ENCODE data around the gene SUN5. TPM values are rescaled to one million over a fixed set of nuclear protein-coding genes. Genes with fewer than 3 reads are reported as not detected.
A peak's percentile ranks its signal among the peaks of the same experiment; 100 is the strongest.

Gene SUN5
- total RNA-seq, 1 donor = not detected

DNA sequence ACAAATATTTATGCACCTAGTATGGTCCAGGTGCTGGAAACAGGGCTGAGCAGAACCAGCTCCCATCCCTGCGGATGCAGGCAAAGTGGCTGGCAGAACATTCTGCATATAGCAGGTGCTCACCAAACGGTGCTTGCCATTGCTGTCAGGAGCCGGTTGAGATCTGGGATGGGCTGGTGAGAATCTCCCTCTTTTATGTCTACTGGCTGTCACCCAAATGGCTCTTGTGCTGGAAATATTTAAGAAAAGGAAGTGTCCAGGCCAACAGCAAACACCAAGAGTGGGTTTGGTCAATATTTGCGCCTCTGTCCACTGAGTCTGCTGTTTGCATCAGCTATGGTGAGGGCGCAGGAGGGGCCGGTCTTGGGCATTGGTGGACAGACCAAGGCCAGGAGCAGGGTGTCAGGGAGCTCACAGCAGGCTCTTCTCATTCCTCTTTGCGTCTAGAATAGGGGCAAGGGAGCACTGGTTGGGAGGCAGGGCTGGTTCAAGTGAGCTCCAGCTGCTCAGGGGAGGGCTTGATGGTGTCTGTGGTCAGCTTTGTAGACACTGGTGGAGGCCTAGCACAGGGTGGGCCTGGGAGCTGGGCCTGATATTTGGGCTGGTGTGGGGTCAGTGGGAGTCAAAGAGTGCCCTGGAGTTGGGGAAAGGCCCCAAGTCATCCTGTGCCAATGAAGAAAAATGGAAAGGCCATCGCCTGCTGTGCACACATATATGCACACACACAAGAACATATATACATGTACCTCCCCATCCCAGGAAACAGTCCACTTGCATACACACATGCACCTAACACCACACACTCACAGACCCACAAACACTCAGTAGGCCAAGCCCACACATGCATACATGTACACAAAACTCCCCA is 1.9 kb upstream of the SUN5 start:
- DNase-seq (ENCODE audit: insufficient read length, low spot score, missing footprints) = peak; percentile 32

DNA sequence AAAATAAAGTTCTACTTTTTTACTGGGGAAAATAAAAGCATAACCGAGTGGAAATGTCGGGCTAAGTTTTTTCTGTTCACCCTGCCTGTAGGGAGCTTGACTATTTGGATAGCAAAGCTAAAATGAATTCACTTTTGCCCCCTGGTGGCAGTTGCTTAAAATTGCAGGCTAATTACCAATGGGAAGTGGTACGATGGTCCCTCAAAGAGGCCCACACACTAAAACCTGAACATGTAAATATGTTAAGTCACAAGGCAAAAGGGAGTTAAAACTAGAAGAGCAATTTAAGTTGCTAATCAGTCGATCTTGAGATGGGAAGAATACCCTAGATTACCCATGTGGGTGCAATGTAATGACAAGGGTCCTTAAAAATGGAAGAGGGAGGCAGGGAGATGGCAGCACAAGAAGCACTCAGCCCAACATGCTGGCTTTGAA is 916 bp upstream of the SUN5 start:
- Histone ChIP-seq H3K4me1 (ENCODE audit: insufficient read depth, low read length) (no peaks in the 10 kb centered on the region), H3K79me2 (ENCODE audit: insufficient read depth, low read length) (no peaks in the 10 kb centered on the region), H3K4me3 (ENCODE audit: insufficient read depth, low read length) (no peak overlapping the region), H3K27ac (ENCODE audit: low read depth, low read length) (no peak overlapping the region), H2AFZ (ENCODE audit: low read length) (no peak overlapping the region), H3K27me3 (ENCODE audit: insufficient read depth, low read length) (peaks cover 2% of the 10 kb centered on the region), H4K20me1 (ENCODE audit: insufficient read depth, low read length) (no peaks in the 10 kb centered on the region), H3K4me2 (ENCODE audit: insufficient read depth, low read length) (no peak overlapping the region), H3K36me3 (ENCODE audit: insufficient read depth, low read length) (no peaks in the 10 kb centered on the region), H3K9me3 (ENCODE audit: low read depth, low read length) (no peaks in the 10 kb centered on the region)
- TF ChIP-seq, protein P1, sequence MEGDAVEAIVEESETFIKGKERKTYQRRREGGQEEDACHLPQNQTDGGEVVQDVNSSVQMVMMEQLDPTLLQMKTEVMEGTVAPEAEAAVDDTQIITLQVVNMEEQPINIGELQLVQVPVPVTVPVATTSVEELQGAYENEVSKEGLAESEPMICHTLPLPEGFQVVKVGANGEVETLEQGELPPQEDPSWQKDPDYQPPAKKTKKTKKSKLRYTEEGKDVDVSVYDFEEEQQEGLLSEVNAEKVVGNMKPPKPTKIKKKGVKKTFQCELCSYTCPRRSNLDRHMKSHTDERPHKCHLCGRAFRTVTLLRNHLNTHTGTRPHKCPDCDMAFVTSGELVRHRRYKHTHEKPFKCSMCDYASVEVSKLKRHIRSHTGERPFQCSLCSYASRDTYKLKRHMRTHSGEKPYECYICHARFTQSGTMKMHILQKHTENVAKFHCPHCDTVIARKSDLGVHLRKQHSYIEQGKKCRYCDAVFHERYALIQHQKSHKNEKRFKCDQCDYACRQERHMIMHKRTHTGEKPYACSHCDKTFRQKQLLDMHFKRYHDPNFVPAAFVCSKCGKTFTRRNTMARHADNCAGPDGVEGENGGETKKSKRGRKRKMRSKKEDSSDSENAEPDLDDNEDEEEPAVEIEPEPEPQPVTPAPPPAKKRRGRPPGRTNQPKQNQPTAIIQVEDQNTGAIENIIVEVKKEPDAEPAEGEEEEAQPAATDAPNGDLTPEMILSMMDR (IDR thresholded peaks at IDR 0.05; ENCODE audit: extremely low read depth, low read depth, low read length) = peak; percentile 39
- peak; percentile 43 for DNase-seq (ENCODE audit: insufficient read length, low spot score, missing footprints)

More for the DNA sequence above, 1.9 kb upstream of the SUN5 start:
- no peaks in the 10 kb centered on the region for H3K4me1 ChIP-seq (ENCODE audit: insufficient read depth, low read length)
- H2AFZ ChIP-seq (ENCODE audit: low read length) = no peak overlapping the region
- TF ChIP-seq, protein P1 (IDR thresholded peaks at IDR 0.05; ENCODE audit: extremely low read depth, low read depth, low read length) = no peak
- no peaks in the 10 kb centered on the region for H3K36me3 ChIP-seq (ENCODE audit: insufficient read depth, low read length)
- no peaks in the 10 kb centered on the region for H3K79me2 ChIP-seq (ENCODE audit: insufficient read depth, low read length)
- no peak overlapping the region for H3K27ac ChIP-seq (ENCODE audit: low read depth, low read length)
- H3K9me3 ChIP-seq (ENCODE audit: low read depth, low read length) = no peaks in the 10 kb centered on the region
- H3K4me3 ChIP-seq (ENCODE audit: insufficient read depth, low read length) = no peak overlapping the region
- H3K4me2 ChIP-seq (ENCODE audit: insufficient read depth, low read length) = no peak overlapping the region
- H3K27me3 ChIP-seq (ENCODE audit: insufficient read depth, low read length) = peaks cover 2% of the 10 kb centered on the region
- no peaks in the 10 kb centered on the region for H4K20me1 ChIP-seq (ENCODE audit: insufficient read depth, low read length)

DNA sequence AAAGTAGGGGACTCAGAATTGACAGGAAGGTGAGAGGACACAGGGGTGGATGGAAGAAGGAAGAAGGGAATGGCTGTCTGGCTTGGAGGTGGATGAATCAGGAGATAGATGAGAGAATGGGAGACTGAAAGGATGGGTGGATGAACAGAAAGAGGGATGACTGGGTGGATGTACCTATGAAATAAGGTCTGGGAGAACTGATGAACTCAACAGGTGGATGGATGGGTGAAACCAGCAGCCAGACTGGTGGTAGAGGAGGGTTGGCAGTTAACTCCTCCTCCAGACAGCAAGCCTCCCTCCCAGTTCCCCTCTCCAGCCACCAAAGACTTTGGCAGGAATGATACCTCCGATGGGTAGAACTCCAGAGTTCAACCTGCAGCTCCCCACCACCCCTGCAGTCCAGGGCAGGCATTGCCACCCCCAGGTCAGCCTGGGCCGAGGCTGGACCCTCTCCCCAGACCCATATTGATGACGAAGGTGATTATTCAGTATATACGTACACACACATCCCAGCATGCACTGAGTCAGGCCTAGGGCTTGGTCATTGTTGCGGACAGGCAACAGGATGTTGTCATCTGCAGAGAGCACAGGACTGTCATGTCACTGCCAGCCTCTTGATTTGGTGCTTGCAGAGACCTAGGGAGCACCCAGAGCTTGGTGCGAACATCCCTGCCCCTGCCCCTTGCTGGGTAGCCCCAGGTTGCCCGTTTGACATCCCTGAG is 2.0 kb downstream of the SUN5 start:
- H3K9me3 ChIP-seq (ENCODE audit: low read depth, low read length) = no peaks in the 10 kb centered on the region
- H3K79me2 ChIP-seq (ENCODE audit: insufficient read depth, low read length) = no peaks in the 10 kb centered on the region
- H3K4me3 ChIP-seq (ENCODE audit: insufficient read depth, low read length) = no peak overlapping the region
- TF ChIP-seq, protein P1 (IDR thresholded peaks at IDR 0.05; ENCODE audit: extremely low read depth, low read depth, low read length) = no peak
- H3K4me1 ChIP-seq (ENCODE audit: insufficient read depth, low read length) = no peaks in the 10 kb centered on the region
- DNase-seq (ENCODE audit: insufficient read length, low spot score, missing footprints) = peak; percentile 38
- H3K27me3 ChIP-seq (ENCODE audit: insufficient read depth, low read length) = no peaks in the 10 kb centered on the region
- H3K27ac ChIP-seq (ENCODE audit: low read depth, low read length) = no peak overlapping the region
- H4K20me1 ChIP-seq (ENCODE audit: insufficient read depth, low read length) = no peaks in the 10 kb centered on the region
- no peaks in the 10 kb centered on the region for H3K36me3 ChIP-seq (ENCODE audit: insufficient read depth, low read length)
- no peak overlapping the region for H2AFZ ChIP-seq (ENCODE audit: low read length)
- H3K4me2 ChIP-seq (ENCODE audit: insufficient read depth, low read length) = no peak overlapping the region
